PFSK-1 (cell line): Measurements from ENCODE around the gene GTF2H3.

ENCODE experiments used
- FOXP2 ChIP-seq: optimal IDR thresholded peaks from 2 replicates; pipeline ENCODE3; 2011; ENCODE audit warnings: borderline replicate concordance, control low read depth, inconsistent platforms; ENCODE audit not compliant: insufficient read depth; ENCODE audit errors: extremely low read length, extremely low read depth
- POLR2AphosphoS5 ChIP-seq: IDR thresholded peaks from 2 replicates; pipeline ENCODE4 v1.6.1; 2012; ENCODE audit warnings: low read depth, mild to moderate bottlenecking, control low read depth, low read length, moderate library complexity
- REST ChIP-seq, 2 experiments: IDR thresholded peaks; 2 replicates each; pipeline versions ENCODE4 v1.6.1 to v1.8.0; 2011 to 2012; ENCODE audit warnings: low read depth in 2 of 2, low read length in 2 of 2, control low read depth in 1 of 2, inconsistent platforms in 1 of 2, mild to moderate bottlenecking in 1 of 2, moderate library complexity in 1 of 2; ENCODE audit not compliant: insufficient read depth in 1 of 2
- SIN3A ChIP-seq: IDR thresholded peaks from 2 replicates; pipeline ENCODE4 v1.6.1; 2012; ENCODE audit warnings: mild to moderate bottlenecking, low read length, moderate library complexity, borderline replicate concordance; ENCODE audit not compliant: insufficient read depth
- TAF1 ChIP-seq: IDR thresholded peaks from 2 replicates; pipeline ENCODE4 v1.6.1; 2012; ENCODE audit warnings: low read length, control low read depth, borderline replicate concordance; ENCODE audit not compliant: insufficient read depth

DNA sequence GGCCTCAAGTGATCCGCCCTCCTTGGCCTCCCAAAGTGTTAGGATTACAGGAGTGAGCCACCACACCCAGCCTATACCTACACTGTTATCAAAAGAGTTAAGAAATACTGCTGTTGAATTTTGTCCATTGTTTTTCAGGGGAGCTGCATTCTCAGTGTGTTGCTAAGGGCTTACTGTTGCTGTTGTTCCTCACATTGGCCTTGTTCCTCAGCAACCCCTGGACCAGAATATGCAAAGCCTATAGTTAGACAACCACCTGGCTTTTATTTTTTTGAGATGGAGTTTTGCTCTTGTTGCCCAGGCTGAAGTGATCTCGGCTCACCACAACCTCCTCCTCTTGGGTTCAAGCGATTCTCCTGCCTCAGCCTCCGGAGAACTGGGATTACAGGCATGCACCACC lies 73.8 kb downstream of the GTF2H3 start:
- TF ChIP-seq TAF1 (no peak), FOXP2 (no peak), REST (IDR thresholded peaks at IDR 0.05; ENCODE audit: insufficient read depth in 1 of 2, low read depth in 2 of 2, low read length in 2 of 2) (no peak), POLR2AphosphoS5 (no peak), SIN3A (no peak)
